H9 (cell line): ENCODE measurements around the gene CD244. TPM values are rescaled to one million over a fixed set of nuclear protein-coding genes. Genes with fewer than 3 reads are reported as not detected.
"Not testable (repeated sequence)": the region's sequence is repeated elsewhere in the genome, so short reads cannot be mapped to it uniquely, and the experiment has no call there.

ENCODE experiments used
- DNase-seq: peaks from one replicate; pipeline ENCODE4 v3.0.0-alpha.2; 2017
- H2AFZ ChIP-seq: one replicate; pipeline ENCODE4 v1.6.1; 2013; ENCODE audit warnings: mild to moderate bottlenecking, low read length, control low read depth, moderate library complexity
- H2AK5ac ChIP-seq: 2 replicates; pipeline ENCODE4 v1.6.1; 2013; ENCODE audit warnings: low read length, control low read depth, mixed read lengths; ENCODE audit not compliant: insufficient read length
- H2BK120ac ChIP-seq: one replicate; pipeline ENCODE4 v1.6.1; 2013; ENCODE audit warnings: low read depth, mild to moderate bottlenecking, low read length, control low read depth, inconsistent platforms; ENCODE audit not compliant: poor library complexity, severe bottlenecking
- H2BK12ac ChIP-seq: 2 replicates; pipeline ENCODE4 v1.6.1; 2013; ENCODE audit warnings: low read length, control low read depth, mixed read lengths, low read depth; ENCODE audit not compliant: insufficient read length
- H2BK15ac ChIP-seq: 2 replicates; pipeline ENCODE4 v1.6.1; 2013; ENCODE audit warnings: low read depth, low read length, control low read depth
- H2BK20ac ChIP-seq: one replicate; pipeline ENCODE4 v1.6.1; 2013; ENCODE audit warnings: low read depth, mild to moderate bottlenecking, low read length, control low read depth, inconsistent platforms; ENCODE audit not compliant: poor library complexity, severe bottlenecking
- H2BK5ac ChIP-seq: 2 replicates; pipeline ENCODE4 v1.6.1; 2013; ENCODE audit warnings: low read length, control low read depth, mixed read lengths; ENCODE audit not compliant: insufficient read length
- H3K14ac ChIP-seq: 2 replicates; pipeline ENCODE4 v1.6.1; 2013; ENCODE audit warnings: low read length, control low read depth; ENCODE audit not compliant: insufficient read depth
- H3K18ac ChIP-seq: 2 replicates; pipeline ENCODE4 v1.6.1; 2013; ENCODE audit warnings: low read depth, mild to moderate bottlenecking, mixed read lengths, low read length, control low read depth; ENCODE audit not compliant: insufficient read length
- H3K23ac ChIP-seq: 2 replicates; pipeline ENCODE4 v1.6.1; 2013; ENCODE audit warnings: low read length, control low read depth, mixed read lengths, low read depth; ENCODE audit not compliant: insufficient read length
- H3K23me2 ChIP-seq: 2 replicates; pipeline ENCODE4 v1.6.1; 2013; ENCODE audit warnings: low read depth, mild to moderate bottlenecking, mixed read lengths, low read length, control low read depth; ENCODE audit not compliant: insufficient read length, poor library complexity, severe bottlenecking
- H3K27ac ChIP-seq: 2 replicates; pipeline ENCODE4 v1.5.1; 2013; ENCODE audit warnings: low read length, control low read depth, mixed read lengths, low read depth; ENCODE audit not compliant: insufficient read length
- H3K27me3 ChIP-seq: 2 replicates; pipeline ENCODE4 v1.6.1; 2013; ENCODE audit warnings: low read length, control low read depth, inconsistent platforms; ENCODE audit not compliant: insufficient read depth
- H3K4ac ChIP-seq: 2 replicates; pipeline ENCODE4 v1.6.1; 2013; ENCODE audit warnings: low read depth, mild to moderate bottlenecking, control low read depth, inconsistent platforms, low read length, moderate library complexity
- H3K4me1 ChIP-seq: 2 replicates; pipeline ENCODE4 v1.6.1; 2013; ENCODE audit warnings: low read length, control low read depth, inconsistent platforms; ENCODE audit not compliant: insufficient read depth
- H3K4me2 ChIP-seq: 2 replicates; pipeline ENCODE4 v1.6.1; 2013; ENCODE audit warnings: low read length, control low read depth, mixed read lengths; ENCODE audit not compliant: insufficient read length, insufficient read depth
- H3K56ac ChIP-seq: 2 replicates; pipeline ENCODE4 v1.6.1; 2013; ENCODE audit warnings: low read depth, mild to moderate bottlenecking, mixed read lengths, low read length, control low read depth; ENCODE audit not compliant: insufficient read length
- H3K79me1 ChIP-seq: 2 replicates; pipeline ENCODE4 v1.6.1; 2013; ENCODE audit warnings: low read depth, mild to moderate bottlenecking, moderate library complexity, low read length, control low read depth, inconsistent platforms; ENCODE audit not compliant: insufficient read depth, poor library complexity, severe bottlenecking
- H3K79me2 ChIP-seq: 2 replicates; pipeline ENCODE4 v1.6.1; 2013; ENCODE audit warnings: low read length, control low read depth, inconsistent platforms; ENCODE audit not compliant: insufficient read depth
- H3K9ac ChIP-seq: 2 replicates; pipeline ENCODE4 v1.6.1; 2013; ENCODE audit warnings: low read length, control low read depth, mixed read lengths; ENCODE audit not compliant: insufficient read length; ENCODE audit errors: extremely low read depth
- H3K9me3 ChIP-seq: one replicate; pipeline ENCODE4 v1.6.1; 2013; ENCODE audit warnings: low read depth, low read length, inconsistent platforms; ENCODE audit not compliant: control insufficient read depth
- H3T11ph ChIP-seq: one replicate; pipeline ENCODE4 v1.6.1; 2013; ENCODE audit warnings: mild to moderate bottlenecking, low read length, control low read depth, inconsistent platforms
- H4K20me1 ChIP-seq: one replicate; pipeline ENCODE4 v1.6.1; 2013; ENCODE audit not compliant: control insufficient read depth, insufficient read length, insufficient read depth
- H4K5ac ChIP-seq: 2 replicates; pipeline ENCODE4 v1.6.1; 2013; ENCODE audit warnings: low read depth, mild to moderate bottlenecking, mixed read lengths, low read length, control low read depth; ENCODE audit not compliant: insufficient read length
- H4K8ac ChIP-seq: replicated peaks from 2 replicates; pipeline ENCODE4 v1.6.1; 2013; ENCODE audit warnings: low read length, control low read depth, mixed read lengths, low read depth; ENCODE audit not compliant: insufficient read length
- H4K91ac ChIP-seq: 2 replicates; pipeline ENCODE4 v1.6.1; 2013; ENCODE audit warnings: low read depth, mild to moderate bottlenecking, moderate library complexity, mixed read lengths, low read length, control low read depth; ENCODE audit not compliant: insufficient read length
- H3K27ac Mint-ChIP-seq, 3 experiments: 2 replicates in 2 of 3; 3 replicates in 1 of 3; pipeline ENCODE4 v1.8.0; 2020 to 2021; ENCODE audit warnings: mixed read lengths in 3 of 3, mild to moderate bottlenecking in 1 of 3, moderate library complexity in 1 of 3
- H3K27me3 Mint-ChIP-seq: 2 replicates; pipeline ENCODE4 v1.8.0; 2021; ENCODE audit warnings: low read depth, mild to moderate bottlenecking, moderate library complexity, mixed read lengths
- H3K36me3 Mint-ChIP-seq, 3 experiments: 2 replicates in 2 of 3; 3 replicates in 1 of 3; pipeline ENCODE4 v1.8.0; 2020 to 2021; ENCODE audit warnings: low read depth in 3 of 3, mixed read lengths in 3 of 3; ENCODE audit not compliant: insufficient read depth in 1 of 3
- H3K4me1 Mint-ChIP-seq, 2 experiments: 2 replicates each; pipeline ENCODE4 v1.8.0; 2020; ENCODE audit warnings: mixed read lengths in 2 of 2
- H3K4me3 Mint-ChIP-seq, 2 experiments: 2 replicates in 1 of 2; 3 replicates in 1 of 2; pipeline ENCODE4 v1.8.0; 2020 to 2021; ENCODE audit warnings: mild to moderate bottlenecking in 2 of 2, mixed read lengths in 2 of 2, moderate library complexity in 1 of 2
- H3K9me3 Mint-ChIP-seq, 2 experiments: 2 replicates in 1 of 2; 3 replicates in 1 of 2; pipeline ENCODE4 v1.8.0; 2020; ENCODE audit warnings: mild to moderate bottlenecking in 2 of 2, mixed read lengths in 2 of 2, moderate library complexity in 1 of 2
- WGBS: extraction: QIAGEN DNeasy Blood & Tissue Kit; methylation state at CpG from one replicate; pipeline ENCODE4 v1.1.7; 2013; ENCODE audit warnings: missing lambda C conversion rate, low lambda C conversion rate, mixed read lengths; ENCODE audit not compliant: insufficient read length; ENCODE audit errors: extremely low coverage; 5-methylcytosine and 5-hydroxymethylcytosine counted together
- total RNA-seq: library from RNA; stranded (reverse); gene quantifications from 2 replicates; pipeline ENCODE4 v1.2.1, GENCODE V29; 2021
- TF ChIP-seq, protein P1 (sequence below): fragments of 200-600 bp; sonication (generic); conservative IDR thresholded peaks from 3 replicates; pipeline ENCODE4 v1.8.0; 2021; ENCODE audit warnings: antibody characterized with exemption, mild to moderate bottlenecking

The CD244 gene
- total RNA-seq, 1 experiment from 2014 or later = not detected

GRCh38 chr1:160868141-160868540, 5.5 kb upstream of the CD244 start:
- Histone ChIP-seq H2AFZ (no peak overlapping the region), H3K18ac (no peak overlapping the region)

GRCh38 chr1:160867651-160868050, 5.0 kb upstream of the CD244 start:
- H3K18ac ChIP-seq, H3K14ac ChIP-seq, H3T11ph ChIP-seq, H3K27ac ChIP-seq, H3K23me2 ChIP-seq, H3K36me3 Mint-ChIP-seq, H2BK5ac ChIP-seq, H4K20me1 ChIP-seq, H3K4ac ChIP-seq, H2AK5ac ChIP-seq, H2BK120ac ChIP-seq, H2BK12ac ChIP-seq, DNase-seq, H3K27me3 ChIP-seq, H2BK15ac ChIP-seq, H3K23ac ChIP-seq, H3K4me2 ChIP-seq, H3K9me3 ChIP-seq, H3K56ac ChIP-seq, H4K5ac ChIP-seq, H3K79me2 ChIP-seq, H4K91ac ChIP-seq, H3K4me3 Mint-ChIP-seq, H2AFZ ChIP-seq, H4K8ac ChIP-seq, H3K79me1 ChIP-seq, H3K4me1 ChIP-seq, H3K9ac ChIP-seq, H3K27me3 Mint-ChIP-seq, H3K9me3 Mint-ChIP-seq, H2BK20ac ChIP-seq: not testable (repeated sequence)
- Mint-ChIP-seq H3K27ac (peak overlapping the region in 1 of 3 experiments; percentile 47; a peak in 1 of 7 replicates), H3K4me1 (peaks cover 9 to 12% of the 10 kb centered on the region in 2 experiments)
- no CpG with 5 or more reads among the region's 4 CpGs for WGBS

More at GRCh38 chr1:160868141-160868540, 5.5 kb upstream of the CD244 start:
- Histone ChIP-seq H3K23ac (no peak overlapping the region), H3K4me1 (no peaks in the 10 kb centered on the region), H3K4me2 (no peak overlapping the region), H3K14ac (no peak overlapping the region), H2BK15ac (no peak overlapping the region), H3K27me3 (no peaks in the 10 kb centered on the region), H4K91ac (no peak overlapping the region), H3K9me3 (no peaks in the 10 kb centered on the region), H4K20me1 (no peaks in the 10 kb centered on the region), H4K8ac (no peak overlapping the region), H3K79me2 (no peaks in the 10 kb centered on the region), H2BK5ac (no peak overlapping the region), H3K56ac (no peak overlapping the region), H2BK12ac (no peak overlapping the region), H3K23me2 (no peaks in the 10 kb centered on the region), H4K5ac (no peak overlapping the region), H3K79me1 (no peaks in the 10 kb centered on the region), H3K4ac (no peak overlapping the region), H3T11ph (no peak overlapping the region), H3K27ac (no peak overlapping the region), H3K9ac (no peak overlapping the region), H2AK5ac (no peak overlapping the region), H2BK120ac (no peak overlapping the region), H2BK20ac (no peak overlapping the region)
- Mint-ChIP-seq H3K36me3 (no peaks in the 10 kb centered on the region), H3K9me3 (no peaks in the 10 kb centered on the region), H3K4me3 (no peak overlapping the region), H3K27ac (no peak overlapping the region), H3K27me3 (peaks cover 3% of the 10 kb centered on the region; the same call in 1 of the 2 replicates), H3K4me1 (peaks cover 9% of the 10 kb centered on the region in 2 experiments)
- no CpG with 5 or more reads among the region's 3 CpGs for WGBS
- TF ChIP-seq, protein P1, sequence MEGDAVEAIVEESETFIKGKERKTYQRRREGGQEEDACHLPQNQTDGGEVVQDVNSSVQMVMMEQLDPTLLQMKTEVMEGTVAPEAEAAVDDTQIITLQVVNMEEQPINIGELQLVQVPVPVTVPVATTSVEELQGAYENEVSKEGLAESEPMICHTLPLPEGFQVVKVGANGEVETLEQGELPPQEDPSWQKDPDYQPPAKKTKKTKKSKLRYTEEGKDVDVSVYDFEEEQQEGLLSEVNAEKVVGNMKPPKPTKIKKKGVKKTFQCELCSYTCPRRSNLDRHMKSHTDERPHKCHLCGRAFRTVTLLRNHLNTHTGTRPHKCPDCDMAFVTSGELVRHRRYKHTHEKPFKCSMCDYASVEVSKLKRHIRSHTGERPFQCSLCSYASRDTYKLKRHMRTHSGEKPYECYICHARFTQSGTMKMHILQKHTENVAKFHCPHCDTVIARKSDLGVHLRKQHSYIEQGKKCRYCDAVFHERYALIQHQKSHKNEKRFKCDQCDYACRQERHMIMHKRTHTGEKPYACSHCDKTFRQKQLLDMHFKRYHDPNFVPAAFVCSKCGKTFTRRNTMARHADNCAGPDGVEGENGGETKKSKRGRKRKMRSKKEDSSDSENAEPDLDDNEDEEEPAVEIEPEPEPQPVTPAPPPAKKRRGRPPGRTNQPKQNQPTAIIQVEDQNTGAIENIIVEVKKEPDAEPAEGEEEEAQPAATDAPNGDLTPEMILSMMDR = no peak
- DNase-seq = no peak
